K562 (cell line): ENCODE results near the gene FSTL3. TPM values are rescaled to one million over a fixed set of nuclear protein-coding genes. Genes with fewer than 3 reads are reported as not detected.
"Not testable (repeated sequence)": the region's sequence is repeated elsewhere in the genome, so short reads cannot be mapped to it uniquely, and the experiment has no call there.

ENCODE experiments used
- ATAC-seq: fragments of 200-7000 bp; cut with Tn5 transposase; 3 replicates; pipeline ENCODE4 v1.9.1; 2020; ENCODE audit warnings: moderate library complexity
- BruUV-seq: library from RNA; stranded (reverse); fragments of 400-500 nt; replicated peaks from 2 replicates; lab custom pipeline; 2021; lab: Mats Ljungman, UMichigan
- CTCF ChIA-PET: fragments of 300-600 bp; formaldehyde crosslinking; extraction: SDS; loops from one replicate; lab custom pipeline; 2021; ENCODE audit warnings: low intra/inter-chr PET ratio; lab: Yijun Ruan, JAX
- POLR2A ChIA-PET: fragments of 300-600, 350-650 bp; sonication (Branson Sonifier 250); formaldehyde crosslinking; extraction: SDS; loops from one replicate; lab custom pipeline; 2021; ENCODE audit warnings: antibody characterized with exemption, inconsistent platforms; lab: Yijun Ruan, JAX
- DNase-seq, 4 experiments: peaks; one replicate each; pipeline versions ENCODE4 v3.0.0 to v3.0.0-alpha.2; 2011 to 2018; ENCODE audit warnings: low spot score in 3 of 4, mixed read lengths in 3 of 4; ENCODE audit errors: extremely low read depth in 1 of 4
- FAIRE-seq: peaks from 2 replicates; lab custom pipeline; 2011; peaks lifted over from hg19 to GRCh38; lab: Jason Lieb, UNC
- H2AFZ ChIP-seq: 2 replicates; pipeline ENCODE4 v1.6.0; 2011; ENCODE audit warnings: low read depth, low read length, control low read depth, inconsistent platforms
- H3K27ac ChIP-seq: fragments of 200-600 bp; 3 replicates; pipeline ENCODE4 v1.8.0; 2011; ENCODE audit warnings: low read depth, mild to moderate bottlenecking, control low read depth, inconsistent platforms, low read length, moderate library complexity, mixed read lengths; ENCODE audit errors: extremely low read depth
- H3K27me3 ChIP-seq, 2 experiments: fragments of 300-600 bp in 1 of 2; 2 replicates in 1 of 2; 3 replicates in 1 of 2; pipeline versions ENCODE4 v1.6.0 to v1.8.0; 2011; ENCODE audit warnings: inconsistent platforms in 2 of 2, low read length in 2 of 2, mild to moderate bottlenecking in 1 of 2, mixed read lengths in 1 of 2, moderate library complexity in 1 of 2; ENCODE audit not compliant: control insufficient read depth in 2 of 2, insufficient read depth in 2 of 2
- H3K36me3 ChIP-seq: fragments of 300-600 bp; 3 replicates; pipeline ENCODE4 v1.8.0; 2011; ENCODE audit warnings: mild to moderate bottlenecking, low read length, inconsistent platforms; ENCODE audit not compliant: control insufficient read depth, insufficient read depth
- H3K4me1 ChIP-seq, 2 experiments: fragments of 200-600 bp in 1 of 2; replicated peaks in 1 of 2; 2 replicates in 1 of 2; 3 replicates in 1 of 2; pipeline versions ENCODE4 v1.5.1 to v1.8.0; 2011; ENCODE audit warnings: inconsistent platforms in 2 of 2, low read length in 2 of 2, mild to moderate bottlenecking in 1 of 2, mixed read lengths in 1 of 2, moderate library complexity in 1 of 2; ENCODE audit not compliant: control insufficient read depth in 2 of 2, insufficient read depth in 2 of 2
- H3K4me2 ChIP-seq: 2 replicates; pipeline ENCODE4 v1.6.1; 2011; ENCODE audit warnings: low read length, control low read depth, inconsistent platforms, mixed read lengths; ENCODE audit not compliant: insufficient read depth
- H3K4me3 ChIP-seq: fragments of 200-600 bp; sonication (generic), shearing (Covaris generic); 2 replicates; pipeline ENCODE4 v1.5.1; 2016; ENCODE audit warnings: control low read depth, inconsistent platforms
- H3K79me2 ChIP-seq: fragments of 200-600 bp; 3 replicates; pipeline ENCODE4 v1.8.0; 2011; ENCODE audit warnings: low read length, inconsistent platforms; ENCODE audit not compliant: control insufficient read depth, insufficient read depth
- H3K9ac ChIP-seq, 2 experiments: 2 replicates each; pipeline versions ENCODE4 v1.6.0 to v1.6.1; 2011; ENCODE audit warnings: low read depth in 2 of 2, low read length in 2 of 2, control low read depth in 1 of 2, inconsistent platforms in 1 of 2, mild to moderate bottlenecking in 1 of 2, mixed read lengths in 1 of 2; ENCODE audit not compliant: insufficient read depth in 1 of 2
- H3K9me1 ChIP-seq: one replicate; pipeline ENCODE4 v1.6.0; 2011; ENCODE audit warnings: inconsistent platforms, mild to moderate bottlenecking, low read length, moderate library complexity; ENCODE audit not compliant: control insufficient read depth, insufficient read depth
- H3K9me3 ChIP-seq: replicated peaks from 2 replicates; pipeline ENCODE4 v1.5.1; 2011; ENCODE audit warnings: low read depth, low read length, inconsistent platforms; ENCODE audit not compliant: control insufficient read depth, insufficient read depth
- H4K20me1 ChIP-seq: replicated peaks from 2 replicates; pipeline ENCODE4 v1.6.1; 2011; ENCODE audit warnings: low read length, inconsistent platforms, mixed read lengths; ENCODE audit not compliant: control insufficient read depth, insufficient read depth
- ARID1B ChIP-seq: fragments of 450-650 bp; IDR thresholded peaks from 2 replicates; pipeline ENCODE4 v1.6.1; 2016; ENCODE audit warnings: antibody characterized with exemption, mild to moderate bottlenecking, inconsistent platforms
- ATF3 ChIP-seq, 2 experiments: fragments of 450-650 bp in 1 of 2; sonication (generic) in 1 of 2; formaldehyde crosslinking in 1 of 2; IDR thresholded peaks in 1 of 2; conservative IDR thresholded peaks in 1 of 2; 2 replicates each; pipeline versions ENCODE4 v1.6.1 to v1.8.1; 2016 to 2023; ENCODE audit warnings: mild to moderate bottlenecking in 2 of 2, moderate library complexity in 2 of 2, inconsistent platforms in 1 of 2, missing genetic modification reagents in 1 of 2
- CBFA2T2 ChIP-seq: fragments of 450-650 bp; conservative IDR thresholded peaks from 2 replicates; pipeline ENCODE4 v1.6.1; 2017; ENCODE audit warnings: mild to moderate bottlenecking
- CBFA2T3 ChIP-seq: fragments of 450-650 bp; IDR thresholded peaks from 2 replicates; pipeline ENCODE4 v1.6.1; 2017
- DPF2 ChIP-seq: fragments of 450-650 bp; IDR thresholded peaks from 2 replicates; pipeline ENCODE4 v1.6.1; 2016
- FOSL1 ChIP-seq: fragments of 200-800 bp; sonication (Bioruptor generic); conservative IDR thresholded peaks from 2 replicates; pipeline ENCODE4 v1.6.1; 2016; ENCODE audit warnings: missing genetic modification characterization, missing compliant biosample characterization
- KDM1A ChIP-seq, 2 experiments: fragments of 450-650 bp; IDR thresholded peaks; 2 replicates each; pipeline ENCODE4 v1.6.1; 2016; ENCODE audit warnings: mild to moderate bottlenecking in 2 of 2
- MTA2 ChIP-seq: fragments of 450-650 bp; IDR thresholded peaks from 2 replicates; pipeline ENCODE4 v1.6.1; 2016; ENCODE audit warnings: low read depth
- NFIC ChIP-seq: fragments of 450-650 bp; IDR thresholded peaks from 2 replicates; pipeline ENCODE4 v1.6.1; 2017; ENCODE audit warnings: mild to moderate bottlenecking, inconsistent platforms
- SMARCA4 ChIP-seq: fragments of 450-650 bp; IDR thresholded peaks from 2 replicates; pipeline ENCODE4 v1.6.1; 2016
- SMARCE1 ChIP-seq: fragments of 450-650 bp; IDR thresholded peaks from 2 replicates; pipeline ENCODE4 v1.7.1; 2016; ENCODE audit warnings: mild to moderate bottlenecking
- TAL1 ChIP-seq: fragments of 450-650 bp; IDR thresholded peaks from 2 replicates; pipeline ENCODE4 v1.6.1; 2016; ENCODE audit warnings: mild to moderate bottlenecking
- TCF3 ChIP-seq: sonication (generic); formaldehyde crosslinking; IDR thresholded peaks from 2 replicates; pipeline ENCODE4 v1.4.0; 2020; ENCODE audit warnings: mild to moderate bottlenecking, missing genetic modification reagents
- TRIM24 ChIP-seq, 2 experiments: fragments of 450-650 bp; IDR thresholded peaks; 2 replicates each; pipeline ENCODE4 v1.6.1; 2016
- WGBS: fragments of 100-300 bp; shearing (Covaris generic); methylation state at CpG from one replicate; pipeline ENCODE4 v1.1.6; 2016; ENCODE audit warnings: low coverage, mixed read lengths; ENCODE audit not compliant: insufficient coverage; ENCODE audit errors: missing lambda C conversion rate; 5-methylcytosine and 5-hydroxymethylcytosine counted together
- in situ Hi-C: fragments of 300-500 bp; cut with MboI; formaldehyde crosslinking; loops from 4 replicates; pipeline ENCODE4 v1.15.0; 2018; ENCODE audit warnings: inconsistent platforms, mixed read lengths
- intact Hi-C: fragments of 100-400 bp; cut with micrococcal nuclease; formaldehyde crosslinking; loops from 2 replicates; pipeline ENCODE4 v1.14.2; 2022
- polyA plus RNA-seq, 8 experiments: library from polyadenylated mRNA; depleted of rRNA in 4 of 8; stranded (reverse) in 5 of 8; unstranded in 3 of 8; fragments of >200 nt; fragmentation: Nextera tagmentation in 2 of 8; fragmentation: Illumina TruSeq in 1 of 8; extraction: Ambion mirVana in 2 of 8; extraction: Trizol in 1 of 8; gene quantifications; 2 replicates each; pipeline versions ENCODE4 v1.2.1 to v1.2.3, GENCODE V29; 2011 to 2014; ENCODE audit warnings: inconsistent platforms in 1 of 8, missing spikeins in 1 of 8
- total RNA-seq, 7 experiments: library from RNA; depleted of rRNA in 6 of 7; stranded (reverse); fragments of >200 nt in 6 of 7; fragmentation: Illumina TruSeq in 2 of 7; extraction: Trizol in 2 of 7; gene quantifications; 2 replicates each; pipeline versions ENCODE4 v1.2.1 to v1.2.3, GENCODE V29; 2011 to 2021; ENCODE audit warnings: low replicate concordance in 1 of 7

FSTL3 gene
- total and polyA plus RNA-seq, 9 of the 15 experiments (the other 6 are each of a cell fraction or from before 2014, with no cell fraction given), result 0.35 to 6.8 (median 4.2) TPM; not detected in 1

GRCh38 chr19:698529-698928 lies 22.3 kb downstream of the FSTL3 start:
- not testable (repeated sequence) for BruUV-seq

More at GRCh38 chr19:698529-698928, 22.3 kb downstream of the FSTL3 start:
- H3K27me3 ChIP-seq; in situ Hi-C loops; H3K36me3 ChIP-seq; H3K9ac ChIP-seq; H3K79me2 ChIP-seq; H2AFZ ChIP-seq; H4K20me1 ChIP-seq; H3K9me3 ChIP-seq; intact Hi-C loops; ATAC-seq; CTCF ChIA-PET; H3K4me2 ChIP-seq; H3K27ac ChIP-seq; H3K9me1 ChIP-seq; H3K4me3 ChIP-seq; TF ChIP-seq ATF3 (CRISPR knock-in tag; conservative IDR thresholded peaks at IDR 0.05): not testable (repeated sequence)
- FAIRE-seq (peak; percentile 15), DNase-seq (peak in 1 of 4 experiments; percentile 50)
- WGBS, result 31% methylated on average over 14 of the region's 15 CpGs
- TF ChIP-seq FOSL1 (tag) (peak; percentile 58), NFIC (0 out of 2 replicates have a peak, but pooled peaks have one; percentile 6), MTA2 (0 out of 2 replicates have a peak, but pooled peaks have one; percentile 23), CBFA2T2 (peak; percentile 69), ATF3 (IDR thresholded peaks at IDR 0.05) (peak; percentile 67), TRIM24 (IDR thresholded peaks at IDR 0.05) (peak; percentile 25 to 42; a peak in 1 of 4 replicates), CBFA2T3 (peak; percentile 85), TCF3 (CRISPR knock-in tag) (peak; percentile 62), SMARCA4 (0 out of 2 replicates have a peak, but pooled peaks have one; percentile 42), TAL1 (peak; percentile 65; the same call in 1 of the 2 replicates), ARID1B (peak; percentile 80), KDM1A (IDR thresholded peaks at IDR 0.05) (peak; percentile 53 to 74; a peak in 3 of 4 replicates), DPF2 (peak; percentile 72), SMARCE1 (peak; percentile 43; the same call in 1 of the 2 replicates)
- H3K4me1 ChIP-seq, result peaks cover 10 to 37% of the 10 kb centered on the region in 2 experiments; a peak in 4 of 5 replicates
- POLR2A ChIA-PET, result interaction anchor here (1.0 to 1.6 kb wide), 3 partner anchors 13 to 18 kb away, joined by 3 to 4 read pairs (median 3); no protein-coding TSS in a partner anchor
